B cell (primary cell): ENCODE results near the gene SLC2A6. TPM values are rescaled to one million over a fixed set of nuclear protein-coding genes. Genes with fewer than 3 reads are reported as not detected.

Experiments used
- ATAC-seq: fragments of 200-7000 bp; cut with Tn5 transposase; one replicate; pipeline ENCODE4 v1.10.0; 2021; ENCODE audit warnings: low read depth, mild to moderate bottlenecking, moderate number of reproducible peaks, moderate library complexity
- CTCF ChIA-PET: fragments of 350-600 bp; sonication (Branson Sonifier 250); formaldehyde crosslinking; loops from one replicate; lab custom pipeline; 2021; ENCODE audit warnings: antibody characterized with exemption, inconsistent platforms; lab: Charles Lee
- POLR2A ChIA-PET: fragments of 350-600 bp; sonication (Branson Sonifier 250); formaldehyde crosslinking; loops from one replicate; lab custom pipeline; 2021; ENCODE audit warnings: antibody characterized with exemption; lab: Charles Lee
- DNase-seq: peaks from one replicate; pipeline ENCODE4 v3.0.0; 2013
- H2AFZ ChIP-seq: 2 replicates; pipeline ENCODE4 v1.6.1; 2012; ENCODE audit warnings: mild to moderate bottlenecking, low read depth, low read length; ENCODE audit not compliant: insufficient read depth, poor library complexity, severe bottlenecking
- H3K27ac ChIP-seq, 2 donors: 1 replicate in 1 of 2; 2 replicates in 1 of 2; pipeline ENCODE4 v1.5.1; 2012 to 2013; ENCODE audit warnings: low read length in 2 of 2, mild to moderate bottlenecking in 2 of 2, moderate library complexity in 1 of 2
- H3K27me3 ChIP-seq, 4 experiments: fragments of 200-600 bp in 1 of 4; sonication (generic) in 1 of 4; replicated peaks in 1 of 4; 1 replicate in 2 of 4; 2 replicates in 2 of 4; pipeline versions ENCODE4 v1.6.1 to v1.7.0; 2013 to 2016; ENCODE audit warnings: low read length in 3 of 4, mild to moderate bottlenecking in 2 of 4, mixed read lengths in 1 of 4, moderate library complexity in 1 of 4; ENCODE audit not compliant: insufficient read depth in 4 of 4, control insufficient read depth in 3 of 4; ENCODE audit errors: control extremely low read depth in 1 of 4
- H3K36me3 ChIP-seq, 2 experiments: replicated peaks in 1 of 2; 1 replicate in 1 of 2; 2 replicates in 1 of 2; pipeline versions ENCODE4 v1.6.1 to v1.7.1; 2013; ENCODE audit warnings: low read length in 1 of 2; ENCODE audit not compliant: insufficient read depth in 2 of 2, control insufficient read depth in 1 of 2; ENCODE audit errors: control extremely low read depth in 1 of 2, extremely low read depth in 1 of 2
- H3K4me1 ChIP-seq, 2 donors: fragments of 200-600 bp in 1 of 2; sonication (generic) in 1 of 2; 1 replicate in 1 of 2; 2 replicates in 1 of 2; pipeline versions ENCODE4 v1.5.1 to v1.6.1; 2013 to 2017; ENCODE audit warnings: low read length in 2 of 2; ENCODE audit not compliant: control insufficient read depth in 2 of 2, insufficient read depth in 2 of 2
- H3K4me2 ChIP-seq: replicated peaks from 2 replicates; pipeline ENCODE3; 2012; ENCODE audit warnings: mild to moderate bottlenecking, low read depth, low read length; ENCODE audit not compliant: poor library complexity, severe bottlenecking
- H3K4me3 ChIP-seq, 5 experiments: fragments of 200-600 bp in 1 of 5; sonication (generic) in 1 of 5; 1 replicate in 3 of 5; 2 replicates in 2 of 5; pipeline versions ENCODE4 v1.5.1 to v1.7.0; 2011 to 2016; ENCODE audit warnings: low read length in 4 of 5, mild to moderate bottlenecking in 4 of 5, low read depth in 2 of 5, control low read depth in 1 of 5, moderate library complexity in 1 of 5; ENCODE audit not compliant: insufficient read depth in 1 of 5; ENCODE audit errors: control extremely low read depth in 1 of 5, extremely low read depth in 1 of 5
- H3K79me2 ChIP-seq: fragments of 200-600 bp; sonication (generic); one replicate; pipeline ENCODE4 v1.6.0; 2016; ENCODE audit warnings: low read length; ENCODE audit not compliant: control insufficient read depth, insufficient read depth
- H3K9ac ChIP-seq: fragments of 200-600 bp; sonication (generic); 2 replicates; pipeline ENCODE4 v1.6.1; 2017; ENCODE audit warnings: mild to moderate bottlenecking, low read length, moderate library complexity
- H3K9me3 ChIP-seq, 3 donors: one replicate each; pipeline versions ENCODE4 v1.6.1 to v1.7.1; 2013; ENCODE audit warnings: low read length in 2 of 3; ENCODE audit not compliant: control insufficient read depth in 2 of 3, insufficient read depth in 1 of 3; ENCODE audit errors: control extremely low read depth in 1 of 3
- H4K20me1 ChIP-seq: 2 replicates; pipeline ENCODE4 v1.6.0; 2012; ENCODE audit warnings: mild to moderate bottlenecking, low read length; ENCODE audit not compliant: insufficient read depth, control insufficient read depth, poor library complexity, severe bottlenecking
- H3K27ac Mint-ChIP-seq: one replicate; pipeline ENCODE4 v1.8.0; 2021; ENCODE audit warnings: mixed read lengths
- H3K27me3 Mint-ChIP-seq: one replicate; pipeline ENCODE4 v1.8.0; 2021; ENCODE audit warnings: mixed read lengths
- H3K4me1 Mint-ChIP-seq: one replicate; pipeline ENCODE4 v1.8.0; 2021; ENCODE audit warnings: mixed read lengths
- H3K4me3 Mint-ChIP-seq: one replicate; pipeline ENCODE4 v1.8.0; 2021; ENCODE audit warnings: mixed read lengths
- H3K9me3 Mint-ChIP-seq: one replicate; pipeline ENCODE4 v1.8.0; 2022; ENCODE audit warnings: mixed read lengths; ENCODE audit not compliant: insufficient read depth
- EZH2 ChIP-seq: IDR thresholded peaks from 2 replicates; pipeline ENCODE4 v1.6.1; 2012; ENCODE audit warnings: borderline replicate concordance, low read depth, mild to moderate bottlenecking, moderate library complexity, low read length; ENCODE audit not compliant: insufficient read depth, poor library complexity, severe bottlenecking
- WGBS: methylation state at CpG from one replicate; pipeline ENCODE4 v1.1.5; 2013; ENCODE audit warnings: missing lambda C conversion rate; ENCODE audit not compliant: insufficient coverage; 5-methylcytosine and 5-hydroxymethylcytosine counted together
- intact Hi-C: fragments of 100-400 bp; cut with micrococcal nuclease; formaldehyde crosslinking; loops from one replicate; pipeline ENCODE4 v1.10.0; 2022
- polyA plus RNA-seq: library from polyadenylated mRNA; depleted of rRNA; stranded (reverse); fragments of >200 nt; gene quantifications from 2 replicates; pipeline ENCODE4 v1.2.3, GENCODE V29; 2012
- total RNA-seq, 2 donors: library from RNA; stranded (reverse); fragments of 120-200 nt in 1 of 2; gene quantifications; 1 replicate in 1 of 2; 2 replicates in 1 of 2; pipeline versions ENCODE4 v1.2.3 to v1.2.4, GENCODE V29; 2013 to 2022
- TF ChIP-seq, protein P1 (sequence below): fragments of 200-600 bp; IDR thresholded peaks from one replicate; pipeline ENCODE4 v1.8.0; 2022; ENCODE audit warnings: antibody characterized with exemption, mild to moderate bottlenecking

The SLC2A6 gene
- total and polyA plus RNA-seq, 2 donors (not counting 1 experiment from before 2014, with no cell fraction given): 51.8 to 108 TPM

DNA sequence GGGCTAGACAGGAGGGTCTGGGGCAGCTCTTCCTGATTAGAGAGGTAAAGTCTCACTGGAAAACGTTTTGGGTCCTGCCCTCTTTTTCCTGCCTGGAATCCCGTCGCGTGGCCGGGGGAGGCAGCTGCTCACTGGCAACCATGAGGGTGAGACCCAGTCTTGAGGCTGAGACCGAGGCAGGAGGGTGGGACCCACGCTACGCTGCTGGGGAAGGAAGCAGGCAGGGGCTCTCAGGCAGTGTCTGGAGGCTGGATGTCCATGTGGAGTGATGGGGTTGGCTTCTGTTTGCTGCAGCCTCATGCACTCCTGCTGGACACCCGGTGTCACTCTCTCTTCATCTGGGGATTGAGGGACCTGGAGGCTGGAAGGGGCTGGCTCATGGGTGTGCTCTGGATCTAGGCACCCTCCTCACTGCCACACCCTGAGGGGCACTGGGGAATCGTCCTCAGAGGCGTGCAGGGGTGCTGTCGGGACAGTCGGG is 11.3 kb upstream of the SLC2A6 start:
- no peak for ATAC-seq
- Histone ChIP-seq H3K4me3 (no peak overlapping the region), H3K36me3 (no peaks in the 10 kb centered on the region), H3K27ac (no peak overlapping the region), H2AFZ (no peak overlapping the region), H3K27me3 (peaks cover 0 to 10% (median 0%) of the 10 kb centered on the region in 4 experiments), H3K4me1 (peaks cover 5 to 10% of the 10 kb centered on the region in 2 donors), H3K79me2 (no peaks in the 10 kb centered on the region), H3K9ac (no peak overlapping the region), H3K4me2 (no peak overlapping the region), H4K20me1 (no peaks in the 10 kb centered on the region), H3K9me3 (no peaks in the 10 kb centered on the region)
- no peak overlapping the region for H3K4me3 Mint-ChIP-seq
- no peak overlapping the region for H3K27ac Mint-ChIP-seq
- ChIA-PET POLR2A (no interaction called here), CTCF (interaction anchor here (1.0 to 11.0 kb wide), 2 partner anchors 86 to 306 kb away, joined by 4 to 144 read pairs; no protein-coding TSS in a partner anchor)
- H3K9me3 Mint-ChIP-seq: no peaks in the 10 kb centered on the region
- 68% methylated on average over 9 of the region's 13 CpGs for WGBS
- peaks cover 4% of the 10 kb centered on the region for H3K4me1 Mint-ChIP-seq
- H3K27me3 Mint-ChIP-seq: peaks cover 15% of the 10 kb centered on the region
- intact Hi-C loops: no loop called here
- TF ChIP-seq, protein P1, sequence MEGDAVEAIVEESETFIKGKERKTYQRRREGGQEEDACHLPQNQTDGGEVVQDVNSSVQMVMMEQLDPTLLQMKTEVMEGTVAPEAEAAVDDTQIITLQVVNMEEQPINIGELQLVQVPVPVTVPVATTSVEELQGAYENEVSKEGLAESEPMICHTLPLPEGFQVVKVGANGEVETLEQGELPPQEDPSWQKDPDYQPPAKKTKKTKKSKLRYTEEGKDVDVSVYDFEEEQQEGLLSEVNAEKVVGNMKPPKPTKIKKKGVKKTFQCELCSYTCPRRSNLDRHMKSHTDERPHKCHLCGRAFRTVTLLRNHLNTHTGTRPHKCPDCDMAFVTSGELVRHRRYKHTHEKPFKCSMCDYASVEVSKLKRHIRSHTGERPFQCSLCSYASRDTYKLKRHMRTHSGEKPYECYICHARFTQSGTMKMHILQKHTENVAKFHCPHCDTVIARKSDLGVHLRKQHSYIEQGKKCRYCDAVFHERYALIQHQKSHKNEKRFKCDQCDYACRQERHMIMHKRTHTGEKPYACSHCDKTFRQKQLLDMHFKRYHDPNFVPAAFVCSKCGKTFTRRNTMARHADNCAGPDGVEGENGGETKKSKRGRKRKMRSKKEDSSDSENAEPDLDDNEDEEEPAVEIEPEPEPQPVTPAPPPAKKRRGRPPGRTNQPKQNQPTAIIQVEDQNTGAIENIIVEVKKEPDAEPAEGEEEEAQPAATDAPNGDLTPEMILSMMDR: no peak
- no peak for TF ChIP-seq EZH2
- DNase-seq: no peak
